Activated gamma-delta T cell treated with anti-CD3 and anti-CD28 coated beads, Interleukin-2, amount 50 U/mL, for 16 hours (primary cell): Measurements from ENCODE around the gene CHERP.
"Not testable (repeated sequence)": the region's sequence is repeated elsewhere in the genome, so short reads cannot be mapped to it uniquely, and the experiment has no call there.

Experiments
- DNase-seq: peaks from one replicate; pipeline ENCODE4 v3.0.0-alpha.2; 2020; ENCODE audit warnings: low read depth

The CHERP gene

GRCh38 chr19:16520074-16520973 is 21.9 kb downstream of the CHERP start:
- no peak for DNase-seq

- DNase-seq = no peak
These were observed 23.0 kb downstream of the CHERP start for GRCh38 chr19:16519230-16519687.

- DNase-seq = no peak
These were observed 23.6 kb downstream of the CHERP start for GRCh38 chr19:16518483-16519229.

- no peak for DNase-seq
These were observed 24.2 kb downstream of the CHERP start for GRCh38 chr19:16518061-16518460.

- no peak for DNase-seq
These were observed 25.2 kb downstream of the CHERP start for GRCh38 chr19:16516923-16517610.

- no peak for DNase-seq
These were observed 25.9 kb downstream of the CHERP start for GRCh38 chr19:16516381-16516780.

- no peak for DNase-seq
These were observed 27.7 kb downstream of the CHERP start for GRCh38 chr19:16514383-16515019.

GRCh38 chr19:16512611-16513010 is 29.6 kb downstream of the CHERP start:
- DNase-seq = not testable (repeated sequence)

GRCh38 chr19:16509141-16510061 is 32.8 kb downstream of the CHERP start:
- no peak for DNase-seq

- no peak for DNase-seq
These were observed 33.7 kb downstream of the CHERP start for GRCh38 chr19:16508546-16508945.

GRCh38 chr19:16506961-16507360 is 35.3 kb downstream of the CHERP start:
- no peak for DNase-seq

GRCh38 chr19:16506161-16506560 is 36.1 kb downstream of the CHERP start:
- not testable (repeated sequence) for DNase-seq

- no peak for DNase-seq
These were observed 38.0 kb downstream of the CHERP start for GRCh38 chr19:16504271-16504670.

GRCh38 chr19:16497837-16498236 is 44.4 kb downstream of the CHERP start:
- DNase-seq = no peak

- DNase-seq = no peak
These were observed 45.2 kb downstream of the CHERP start for GRCh38 chr19:16497042-16497441.

GRCh38 chr19:16496613-16496983 is 45.6 kb downstream of the CHERP start:
- DNase-seq = no peak

GRCh38 chr19:16495982-16496612 is 46.1 kb downstream of the CHERP start, which contains the start of the genes C19orf44 and CALR3:
TSS of gene C19orf44 (plus strand) at chr19:16496394. CDS start at chr19:16500793, 4,399 bp downstream.
TSS of gene CALR3 (minus strand) at chr19:16496167. CDS start at chr19:16496129, 38 bp downstream.
- peak; percentile 94 for DNase-seq

- not testable (repeated sequence) for DNase-seq
These were observed 55.8 kb downstream of the CHERP start for GRCh38 chr19:16486476-16486875.

GRCh38 chr19:16482745-16483144 is 59.5 kb downstream of the CHERP start:
- no peak for DNase-seq

- DNase-seq = no peak
These were observed 64.9 kb downstream of the CHERP start for GRCh38 chr19:16477311-16477710.
